IPS DF 4.7 (cell line): ENCODE data around the gene LGALS8.

Experiments used
- DNase-seq: peaks from one replicate; pipeline ENCODE4 v3.0.0-alpha.2; 2013; ENCODE audit warnings: low spot score; ENCODE audit errors: extremely low read depth

LGALS8 gene

GRCh38 chr1:236581528-236581927 is 57.7 kb downstream of the LGALS8 start:
- DNase-seq = no peak

GRCh38 chr1:236589531-236589930 is 65.7 kb downstream of the LGALS8 start:
- DNase-seq = no peak

- DNase-seq = no peak
These were observed 66.9 kb downstream of the LGALS8 start for GRCh38 chr1:236590553-236591150.

DNA sequence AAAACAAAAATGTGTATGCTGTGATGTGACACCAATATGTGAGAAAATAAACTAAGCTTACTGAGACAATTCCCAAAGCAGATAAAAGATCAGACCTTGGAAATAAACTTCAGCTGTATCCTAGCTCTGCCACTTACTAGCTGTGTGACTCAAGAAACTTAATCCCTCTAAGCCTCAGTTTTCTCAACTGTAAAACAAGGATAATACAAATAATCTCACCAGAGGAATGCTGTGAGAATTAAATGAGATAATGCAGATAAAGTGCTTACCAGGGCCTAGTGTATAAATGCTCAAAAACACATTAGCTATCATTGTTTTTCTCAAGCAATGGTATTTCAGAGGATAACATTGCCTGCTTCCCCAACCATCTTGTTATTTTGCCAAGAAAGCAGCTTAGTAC is 78.4 kb downstream of the LGALS8 start:
- DNase-seq = no peak
